Fibroblast of peridontal ligament (primary cell): ENCODE data around the gene ADCY5.
A peak's percentile ranks its signal among the peaks of the same experiment; 100 is the strongest.

ENCODE experiments used
- DNase-seq: peaks from one replicate; pipeline ENCODE4 v3.0.0-alpha.2; 2010; ENCODE audit errors: extremely low read depth

Gene ADCY5

GRCh38 chr3:123342631-123343080 is 106.2 kb downstream of the ADCY5 start:
- DNase-seq, result no peak

GRCh38 chr3:123341871-123342630 is 106.8 kb downstream of the ADCY5 start:
- no peak for DNase-seq

GRCh38 chr3:123340336-123340735 is 108.6 kb downstream of the ADCY5 start:
- no peak for DNase-seq

GRCh38 chr3:123339302-123339701 is 109.6 kb downstream of the ADCY5 start:
- no peak for DNase-seq

- no peak for DNase-seq
These were observed 110.2 kb downstream of the ADCY5 start for GRCh38 chr3:123338620-123339061.

- DNase-seq, result no peak
These were observed 110.8 kb downstream of the ADCY5 start for GRCh38 chr3:123337948-123338619.

GRCh38 chr3:123337226-123337625 is 111.7 kb downstream of the ADCY5 start:
- DNase-seq, result no peak

- DNase-seq, result no peak
These were observed 112.4 kb downstream of the ADCY5 start for GRCh38 chr3:123336441-123336851.

- no peak for DNase-seq
These were observed 112.9 kb downstream of the ADCY5 start for GRCh38 chr3:123336001-123336400.

- DNase-seq, result no peak
These were observed 113.8 kb downstream of the ADCY5 start for GRCh38 chr3:123335007-123335670.

GRCh38 chr3:123334056-123334455 is 114.8 kb downstream of the ADCY5 start:
- DNase-seq, result no peak

GRCh38 chr3:123333401-123333800 is 115.5 kb downstream of the ADCY5 start:
- DNase-seq, result no peak

- no peak for DNase-seq
These were observed 116.7 kb downstream of the ADCY5 start for GRCh38 chr3:123332124-123332641.

- no peak for DNase-seq
These were observed 117.2 kb downstream of the ADCY5 start for GRCh38 chr3:123331651-123332050.

- no peak for DNase-seq
These were observed 117.9 kb downstream of the ADCY5 start for GRCh38 chr3:123331006-123331405.

GRCh38 chr3:123330441-123330991 is 118.4 kb downstream of the ADCY5 start:
- no peak for DNase-seq

GRCh38 chr3:123329636-123330340 is 119.1 kb downstream of the ADCY5 start:
- DNase-seq, result no peak

- peak; percentile 51 for DNase-seq
These were observed 119.8 kb downstream of the ADCY5 start for GRCh38 chr3:123328851-123329635.

GRCh38 chr3:123327956-123328850 is 120.7 kb downstream of the ADCY5 start:
- DNase-seq, result no peak

GRCh38 chr3:123327480-123327879 is 121.4 kb downstream of the ADCY5 start:
- DNase-seq, result no peak
